HG03175 (cell line): ENCODE data around the gene ABHD12.
A peak's percentile ranks its signal among the peaks of the same experiment; 100 is the strongest.
"Not testable (repeated sequence)": the region's sequence is repeated elsewhere in the genome, so short reads cannot be mapped to it uniquely, and the experiment has no call there.

Experiments used
- ATAC-seq: cut with Tn5 transposase; IDR thresholded peaks from one replicate; pipeline ENCODE4 v1.9.1; 2021; ENCODE audit warnings: mild to moderate bottlenecking, moderate library complexity; ENCODE audit not compliant: unreplicated experiment

Gene ABHD12

DNA sequence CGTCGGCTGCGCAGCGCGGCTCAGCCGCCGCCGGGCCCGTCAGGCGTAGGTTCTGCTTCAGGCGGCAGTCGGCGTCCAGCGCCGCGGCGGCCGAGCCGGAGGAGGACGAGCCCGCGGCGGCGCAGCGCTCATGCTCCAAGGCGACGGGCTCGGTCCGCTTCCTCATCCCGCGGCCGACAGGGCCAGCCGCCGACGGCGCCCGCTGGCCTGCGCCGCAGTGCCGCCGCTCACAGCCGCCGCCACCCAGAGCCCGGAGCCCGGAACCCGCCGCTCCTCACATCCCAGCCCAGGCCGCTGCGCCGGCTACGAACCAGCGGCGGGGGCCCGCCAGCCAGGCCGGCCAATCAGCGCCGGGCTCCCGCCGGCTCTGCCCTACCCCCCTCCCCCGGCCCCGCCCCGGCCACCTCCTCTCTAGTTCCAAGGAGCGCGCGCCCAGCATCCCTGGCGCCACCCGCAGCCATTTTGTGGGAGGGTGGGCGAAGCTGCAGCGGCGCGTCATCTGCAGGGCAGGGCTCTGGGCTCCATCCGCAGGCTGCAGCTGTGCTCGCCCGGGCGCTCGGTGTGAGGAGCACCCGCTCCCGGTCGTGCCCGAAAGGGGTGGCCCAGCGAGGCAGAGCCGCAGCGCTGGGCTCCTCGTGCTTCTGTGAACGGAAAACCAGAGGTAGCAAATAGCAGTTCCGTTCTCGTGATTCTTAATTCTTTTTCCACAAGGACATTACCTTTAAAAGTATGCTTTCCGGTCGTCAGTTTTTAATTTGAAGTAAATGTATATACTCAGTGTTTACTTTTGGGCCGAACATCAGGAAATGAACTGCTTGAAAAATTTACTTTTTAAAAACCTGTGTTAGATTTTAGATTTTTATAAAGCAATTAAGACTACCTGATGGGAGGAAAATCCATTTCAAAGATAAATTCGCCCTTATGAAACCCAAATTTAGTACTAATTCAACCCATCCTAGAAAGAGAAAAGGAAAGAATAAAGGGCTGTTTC, at the start of gene ABHD12:
Gene ABHD12 (minus strand): TSS at position 298 of the 991 bp plus-strand sequence. CDS start 132 bp downstream, at position 166.
- peak; percentile 90 for ATAC-seq

- peak; percentile 68 for ATAC-seq
These were observed 48.7 kb upstream of the ABHD12 start for GRCh38 chr20:25439328-25439727.

- no peak for ATAC-seq
These were observed 46.5 kb upstream of the ABHD12 start for GRCh38 chr20:25437153-25437581.

DNA sequence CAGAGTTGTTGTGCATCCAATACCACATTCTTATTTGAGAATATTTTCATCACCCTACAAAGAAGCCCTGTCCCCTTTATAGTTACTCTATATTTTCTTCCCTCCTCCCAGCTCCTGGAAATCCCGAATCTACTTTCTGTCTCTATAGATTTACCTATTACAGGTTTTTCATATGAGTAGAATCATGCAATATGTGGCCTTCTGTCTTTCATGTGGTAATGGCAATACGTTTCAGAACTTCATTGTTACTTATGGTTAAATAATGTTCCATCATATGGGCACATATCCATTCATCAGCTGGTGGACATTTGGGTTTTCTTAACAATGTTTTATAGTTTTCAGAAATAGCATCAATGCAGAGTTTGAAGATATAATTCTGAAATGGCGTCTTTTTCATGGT, 33.9 kb upstream of the ABHD12 start:
- no peak for ATAC-seq

- no peak for ATAC-seq
These were observed 31.4 kb upstream of the ABHD12 start for GRCh38 chr20:25422032-25422431.

- no peak for ATAC-seq
These were observed 30.5 kb upstream of the ABHD12 start for GRCh38 chr20:25421102-25421501.

GRCh38 chr20:25418776-25419175, 28.1 kb upstream of the ABHD12 start:
- no peak for ATAC-seq

GRCh38 chr20:25408890-25409289, 18.3 kb upstream of the ABHD12 start:
- ATAC-seq: no peak

DNA sequence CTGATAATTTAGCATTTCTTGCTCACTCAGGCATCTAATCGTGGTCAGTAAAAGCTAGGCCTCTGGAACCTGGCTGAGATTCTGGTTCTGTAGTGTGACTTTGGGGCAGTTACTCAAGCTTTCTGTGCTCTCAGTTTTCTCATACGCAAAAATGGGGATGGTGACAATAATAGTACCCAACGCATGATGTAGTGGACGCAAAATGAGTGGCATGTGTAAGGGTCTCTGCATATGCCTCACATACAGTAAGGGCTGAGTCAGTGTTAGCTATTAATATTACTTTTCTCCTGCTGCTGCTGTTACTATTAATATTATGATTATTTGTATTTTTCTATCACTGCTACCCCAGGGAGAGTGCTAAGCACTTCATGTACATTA, 17.5 kb upstream of the ABHD12 start:
- no peak for ATAC-seq

DNA sequence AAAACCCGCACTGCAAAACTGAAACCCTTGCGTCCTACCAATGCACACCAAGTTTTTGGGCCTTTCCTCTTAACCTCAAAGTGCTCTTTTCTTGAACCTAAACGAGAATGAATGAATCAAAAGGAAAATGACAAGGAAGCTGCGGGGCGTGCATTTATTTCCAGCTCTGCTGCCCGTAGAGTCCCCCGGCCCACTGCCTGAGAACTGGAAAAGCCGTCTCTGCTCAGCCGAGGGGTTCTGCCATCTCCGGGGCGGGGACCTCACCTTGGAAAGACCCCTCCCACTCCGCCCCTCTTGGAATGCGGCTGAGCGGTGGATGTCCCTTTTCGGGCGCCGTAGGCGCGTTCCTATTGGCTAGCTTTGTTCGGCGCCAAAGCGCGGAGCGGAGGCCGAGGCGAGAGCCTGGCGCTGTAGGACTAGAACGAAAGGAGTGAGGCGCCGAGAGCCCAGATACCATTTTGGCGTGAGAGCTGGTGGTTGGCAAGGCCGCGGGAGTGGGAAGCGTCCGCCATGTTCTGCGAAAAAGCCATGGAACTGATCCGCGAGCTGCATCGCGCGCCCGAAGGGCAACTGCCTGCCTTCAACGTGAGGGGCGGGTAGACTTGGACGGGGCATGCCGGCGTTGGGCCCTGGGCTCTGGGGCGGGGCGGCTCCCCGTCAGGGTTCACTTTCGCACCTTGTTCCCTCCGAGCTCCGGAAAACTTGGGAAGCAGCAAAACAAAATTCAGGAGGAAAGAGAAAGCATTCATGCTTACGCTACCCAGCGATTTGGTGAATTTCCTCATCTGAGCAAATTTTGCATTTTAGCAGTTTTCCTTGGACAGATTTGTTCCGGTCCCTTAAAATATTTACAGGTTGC, 16.9 kb upstream of the ABHD12 start, which contains the start of gene GINS1:
Gene GINS1 (plus strand): TSS at position 363 of the 859 bp plus-strand sequence. CDS start 148 bp downstream, at position 511.
- peak; percentile 87 for ATAC-seq

DNA sequence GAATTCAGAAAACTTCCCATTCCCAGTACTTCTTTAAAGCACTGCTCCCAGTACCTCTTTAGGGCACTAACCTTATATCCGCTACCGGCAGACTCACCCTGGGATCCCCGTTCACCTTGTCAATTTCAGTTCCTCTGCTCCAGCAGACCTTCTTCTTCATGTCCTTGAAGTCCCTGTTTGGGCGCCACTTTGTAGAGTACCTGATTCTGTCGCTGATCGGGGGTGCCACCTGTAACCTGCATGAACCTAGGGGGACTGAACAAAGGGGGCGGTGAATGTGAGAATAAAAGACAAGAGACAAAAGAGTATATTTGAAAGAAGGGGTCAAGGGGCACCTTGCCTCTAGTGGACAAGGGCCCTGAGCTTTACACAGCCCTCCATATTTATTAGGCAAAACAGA, 11.9 kb upstream of the ABHD12 start:
- no peak for ATAC-seq

DNA sequence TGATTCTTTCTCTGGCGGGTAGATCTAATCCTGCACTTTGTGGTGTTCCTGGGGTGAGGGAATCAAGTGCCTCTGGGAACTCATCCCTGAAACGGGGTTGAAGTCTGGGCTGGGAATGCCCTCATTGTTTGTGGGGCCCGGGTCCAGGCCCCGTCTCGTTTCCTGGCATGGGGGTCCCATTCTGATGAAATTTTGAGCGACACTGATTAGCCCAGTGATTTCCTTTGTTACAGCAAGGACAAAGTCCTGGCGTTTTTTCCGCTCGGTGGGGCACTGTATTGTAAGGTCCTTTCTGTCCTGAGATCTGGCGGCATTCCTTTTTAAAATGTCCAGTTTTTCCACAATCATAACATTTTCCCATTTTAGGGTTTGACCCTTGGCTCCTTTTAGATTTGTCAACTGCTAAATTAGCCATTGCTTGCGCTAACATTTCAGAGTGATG, 9.7 kb upstream of the ABHD12 start:
- not testable (repeated sequence) for ATAC-seq

DNA sequence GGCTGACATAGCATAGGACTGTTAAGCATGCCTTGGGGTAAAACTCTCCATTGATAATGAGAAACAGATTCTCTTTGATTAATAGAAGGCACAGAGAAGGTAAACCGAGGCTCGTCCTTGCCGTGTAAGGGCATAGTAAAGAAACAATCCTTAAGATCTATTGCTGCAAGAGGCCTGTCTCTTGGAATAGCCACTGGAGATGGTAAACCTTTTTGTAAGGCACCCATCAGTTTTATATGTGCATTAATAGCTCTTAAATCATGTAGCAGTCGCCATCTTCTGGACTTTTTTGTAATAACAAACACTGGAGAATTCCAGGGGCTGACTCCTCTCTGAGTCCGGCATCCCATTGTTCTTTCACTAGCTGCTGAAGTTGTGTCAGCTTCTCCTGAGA, 8.4 kb upstream of the ABHD12 start:
- ATAC-seq: no peak

GRCh38 chr20:25398376-25399036, 7.9 kb upstream of the ABHD12 start:
- ATAC-seq: no peak

GRCh38 chr20:25397821-25398220, 7.2 kb upstream of the ABHD12 start:
- no peak for ATAC-seq

DNA sequence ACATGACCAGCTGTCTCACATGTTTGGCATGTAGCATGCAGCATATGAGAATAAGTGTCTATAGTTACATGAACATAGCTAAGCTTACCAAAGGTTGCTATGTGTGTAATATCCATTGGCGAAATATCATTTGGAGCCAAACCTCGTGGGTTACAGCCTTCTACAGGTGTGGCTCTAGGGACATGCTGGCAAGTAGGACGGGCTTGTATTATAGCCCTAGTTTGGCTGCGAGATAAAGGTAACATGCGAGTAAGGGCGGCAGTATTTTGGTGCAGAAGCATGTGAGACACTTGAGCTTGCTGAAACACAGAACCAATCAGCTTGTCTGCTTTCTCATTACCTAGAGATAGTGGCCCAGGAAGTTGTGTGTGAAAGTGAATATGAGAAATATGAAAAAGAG, 6.5 kb upstream of the ABHD12 start:
- no peak for ATAC-seq

DNA sequence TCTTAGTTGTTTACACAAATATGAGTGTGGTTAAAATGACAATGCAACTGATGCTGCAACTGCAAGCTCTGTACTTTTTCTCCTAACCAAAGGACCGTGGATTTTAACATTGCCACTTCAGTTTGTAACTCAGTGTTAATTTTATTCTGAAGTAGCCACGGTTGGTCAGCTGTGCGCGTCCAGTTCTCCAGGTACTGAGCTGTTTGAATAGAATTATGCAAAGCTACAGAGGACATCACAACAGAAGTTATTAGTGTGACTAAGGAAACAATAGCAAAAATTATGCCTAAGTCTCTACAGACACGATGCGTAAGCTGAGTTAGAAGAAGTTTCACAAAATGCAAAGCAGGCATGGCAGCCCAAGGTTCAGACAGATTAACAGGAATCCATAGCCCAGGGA, 4.4 kb upstream of the ABHD12 start:
- ATAC-seq: no peak

DNA sequence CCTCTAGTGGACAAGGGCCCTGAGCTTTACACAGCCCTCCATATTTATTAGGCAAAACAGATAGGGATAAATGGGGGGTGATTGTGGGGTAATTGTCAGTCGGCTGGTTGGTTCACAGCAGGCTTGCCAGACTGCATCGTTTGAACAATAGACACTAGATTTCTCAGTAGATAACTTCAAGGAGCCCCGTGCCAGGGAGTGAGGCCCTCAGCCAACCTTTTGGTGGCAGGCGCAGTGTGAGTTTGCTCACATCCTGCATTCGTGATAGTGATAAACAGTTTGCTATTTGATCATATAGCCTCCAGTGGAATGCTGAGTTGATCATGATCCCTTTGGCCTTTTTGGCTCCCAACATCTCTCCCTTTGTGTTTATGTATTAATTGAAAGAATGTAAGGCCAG, 3.6 kb upstream of the ABHD12 start:
- no peak for ATAC-seq

GRCh38 chr20:25389858-25390537, 637 bp downstream of the ABHD12 start:
- peak; percentile 29 for ATAC-seq

GRCh38 chr20:25389401-25389857, 1.2 kb downstream of the ABHD12 start:
- ATAC-seq: peak; percentile 1
